HG03159 (cell line): Measurements from ENCODE around the gene APEX1.

ENCODE experiments used
- ATAC-seq: cut with Tn5 transposase; IDR thresholded peaks from one replicate; pipeline ENCODE4 v1.9.1; 2021; ENCODE audit warnings: mild to moderate bottlenecking, moderate library complexity; ENCODE audit not compliant: unreplicated experiment

APEX1 gene

GRCh38 chr14:20454516-20455354 is at the start of gene APEX1, which contains the start of gene OSGEP:
Gene APEX1, plus strand, starts transcription at chr14:20455226. Its CDS starts 420 bp downstream, at chr14:20455646.
Gene OSGEP, minus strand, starts transcription at chr14:20454812. Its CDS starts 129 bp downstream, at chr14:20454683.
- ATAC-seq: peak; percentile 87

GRCh38 chr14:20409226-20409625 is 45.8 kb upstream of the APEX1 start:
- ATAC-seq: no peak

- peak; percentile 69 for ATAC-seq
Measured at GRCh38 chr14:20412411-20412810, 42.6 kb upstream of the APEX1 start.

GRCh38 chr14:20412876-20413743 is 41.9 kb upstream of the APEX1 start, which contains the start of gene TEP1:
Gene TEP1, minus strand, starts transcription at chr14:20413501. Its CDS starts 5,062 bp downstream, at chr14:20408439.
- ATAC-seq: peak; percentile 62

GRCh38 chr14:20413744-20414082 is 41.3 kb upstream of the APEX1 start:
- ATAC-seq: no peak

GRCh38 chr14:20415782-20416206 is 39.2 kb upstream of the APEX1 start:
- peak; percentile 43 for ATAC-seq

GRCh38 chr14:20416223-20416622 is 38.8 kb upstream of the APEX1 start:
- no peak for ATAC-seq

GRCh38 chr14:20417250-20418186 is 37.5 kb upstream of the APEX1 start:
- ATAC-seq: no peak

GRCh38 chr14:20418501-20418909 is 36.5 kb upstream of the APEX1 start:
- no peak for ATAC-seq

GRCh38 chr14:20419419-20419818 is 35.6 kb upstream of the APEX1 start:
- no peak for ATAC-seq

- ATAC-seq: no peak
Measured at GRCh38 chr14:20421267-20421666, 33.8 kb upstream of the APEX1 start.

- ATAC-seq: no peak
Measured at GRCh38 chr14:20422886-20423285, 32.1 kb upstream of the APEX1 start.

- no peak for ATAC-seq
Measured at GRCh38 chr14:20424851-20425250, 30.2 kb upstream of the APEX1 start.

- ATAC-seq: peak; percentile 80
Measured at GRCh38 chr14:20427231-20428009, 27.6 kb upstream of the APEX1 start.

- ATAC-seq: peak; percentile 29
Measured at GRCh38 chr14:20428010-20428365, 27.0 kb upstream of the APEX1 start.

- no peak for ATAC-seq
Measured at GRCh38 chr14:20428802-20429201, 26.2 kb upstream of the APEX1 start.

- ATAC-seq: no peak
Measured at GRCh38 chr14:20429801-20430669, 25.0 kb upstream of the APEX1 start.

GRCh38 chr14:20434701-20435581 is 20.1 kb upstream of the APEX1 start:
- ATAC-seq: no peak
